HG02943 (cell line): ENCODE measurements around the gene LDHB.
"Not testable (repeated sequence)": the region's sequence is repeated elsewhere in the genome, so short reads cannot be mapped to it uniquely, and the experiment has no call there.

ENCODE experiments used
- ATAC-seq: cut with Tn5 transposase; IDR thresholded peaks from one replicate; pipeline ENCODE4 v1.9.1; 2021; ENCODE audit warnings: mild to moderate bottlenecking, low read depth, moderate library complexity; ENCODE audit not compliant: unreplicated experiment

The LDHB gene

GRCh38 chr12:21657326-21658077, at the start of gene LDHB:
Gene LDHB, minus strand, starts transcription at chr12:21657842. Its CDS starts 3,171 bp downstream, at chr12:21654671.
- peak; percentile 97 for ATAC-seq

DNA sequence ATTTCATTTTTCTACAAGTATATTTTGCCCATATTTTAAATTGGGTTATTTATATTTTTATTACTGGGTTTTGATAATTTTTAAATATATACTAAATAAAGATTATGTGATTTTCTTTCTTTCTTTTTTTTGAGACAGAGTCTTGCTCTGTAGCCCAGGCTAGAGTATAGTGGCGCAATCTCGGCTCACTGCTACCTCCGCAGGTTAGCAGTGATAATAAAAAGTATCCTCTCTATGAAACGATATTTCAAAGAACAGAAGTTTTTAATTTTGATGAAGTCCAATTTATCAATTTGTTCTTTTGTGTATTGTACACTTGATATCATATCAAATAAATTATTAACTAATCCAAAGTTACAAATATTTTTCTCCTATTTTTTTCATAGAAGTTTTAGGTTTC, 47.2 kb upstream of the LDHB start:
- no peak for ATAC-seq

DNA sequence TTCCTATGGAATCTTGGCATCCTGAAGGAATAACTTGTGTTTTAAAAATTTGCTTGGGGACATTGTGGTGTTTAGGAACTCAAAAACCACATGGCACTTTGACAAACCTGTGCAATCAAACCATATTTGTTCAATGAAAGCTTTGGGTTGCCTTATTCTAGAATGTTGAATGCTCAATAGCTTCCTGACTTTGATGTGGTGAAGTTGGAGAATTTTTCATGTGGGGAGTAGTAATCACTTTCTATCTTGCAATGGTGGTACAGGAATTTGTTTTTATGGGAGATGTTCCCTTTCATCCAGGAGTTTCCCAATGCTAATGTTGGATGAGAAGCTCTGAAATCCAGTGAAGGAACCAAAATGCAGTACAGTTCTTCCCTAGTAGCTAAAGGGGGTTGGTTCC, 42.2 kb upstream of the LDHB start:
- ATAC-seq: no peak

DNA sequence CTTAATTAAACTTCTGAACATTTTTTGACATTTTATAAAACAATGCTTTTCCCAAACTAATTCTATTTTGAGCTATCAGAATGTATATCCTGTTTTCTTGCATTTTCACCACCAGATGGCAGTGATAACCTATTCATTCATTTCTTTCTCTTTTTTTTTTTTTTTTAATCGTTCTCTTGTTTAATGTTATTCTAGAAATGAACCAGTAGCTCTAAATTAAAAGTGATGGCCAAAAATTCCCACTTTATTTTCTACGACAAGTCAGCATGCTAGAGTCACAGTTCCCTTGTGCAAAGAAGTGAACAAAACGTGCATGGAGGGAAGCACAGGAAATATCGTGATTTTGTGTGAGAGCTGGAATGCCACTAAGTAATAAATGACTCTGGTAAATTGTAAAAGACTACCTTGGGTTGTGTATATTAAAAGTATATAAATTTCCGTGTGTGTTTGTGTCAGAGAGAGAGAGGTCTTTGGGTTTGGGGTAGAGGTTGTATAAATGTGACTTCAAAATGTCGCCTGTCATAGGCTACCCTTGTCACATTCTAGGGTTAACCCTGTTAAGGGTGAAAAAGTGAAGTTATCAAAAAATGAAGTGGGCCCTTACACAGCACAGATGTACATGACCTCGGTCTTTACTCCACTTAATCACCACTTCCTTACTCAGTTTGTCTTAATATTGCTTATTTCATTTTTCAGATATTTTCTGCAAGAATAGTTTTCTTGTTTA, 40.4 kb upstream of the LDHB start:
- no peak for ATAC-seq

GRCh38 chr12:21696625-21697024, 39.0 kb upstream of the LDHB start:
- ATAC-seq: no peak

- no peak for ATAC-seq
Observed at GRCh38 chr12:21695986-21696385, 38.3 kb upstream of the LDHB start.

GRCh38 chr12:21694660-21695059, 37.0 kb upstream of the LDHB start:
- no peak for ATAC-seq

DNA sequence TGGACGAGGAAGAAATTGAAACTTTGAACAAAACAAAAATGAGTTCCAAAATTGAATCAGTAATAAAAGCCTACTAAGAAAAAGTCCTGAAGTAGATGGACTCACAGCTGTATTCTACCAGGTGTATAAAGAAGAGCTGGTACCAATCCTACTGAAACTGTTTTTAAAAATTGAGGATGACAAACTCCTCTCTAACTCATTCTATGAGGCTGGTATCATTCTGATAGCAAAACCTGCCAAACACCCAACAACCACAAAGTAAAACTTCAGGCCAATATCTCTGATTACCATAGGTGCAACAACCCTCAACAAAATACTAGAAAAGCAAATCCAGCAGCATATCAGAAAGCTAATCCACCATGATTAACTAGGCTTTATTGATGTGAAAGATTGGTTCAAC, 33.9 kb upstream of the LDHB start:
- no peak for ATAC-seq

DNA sequence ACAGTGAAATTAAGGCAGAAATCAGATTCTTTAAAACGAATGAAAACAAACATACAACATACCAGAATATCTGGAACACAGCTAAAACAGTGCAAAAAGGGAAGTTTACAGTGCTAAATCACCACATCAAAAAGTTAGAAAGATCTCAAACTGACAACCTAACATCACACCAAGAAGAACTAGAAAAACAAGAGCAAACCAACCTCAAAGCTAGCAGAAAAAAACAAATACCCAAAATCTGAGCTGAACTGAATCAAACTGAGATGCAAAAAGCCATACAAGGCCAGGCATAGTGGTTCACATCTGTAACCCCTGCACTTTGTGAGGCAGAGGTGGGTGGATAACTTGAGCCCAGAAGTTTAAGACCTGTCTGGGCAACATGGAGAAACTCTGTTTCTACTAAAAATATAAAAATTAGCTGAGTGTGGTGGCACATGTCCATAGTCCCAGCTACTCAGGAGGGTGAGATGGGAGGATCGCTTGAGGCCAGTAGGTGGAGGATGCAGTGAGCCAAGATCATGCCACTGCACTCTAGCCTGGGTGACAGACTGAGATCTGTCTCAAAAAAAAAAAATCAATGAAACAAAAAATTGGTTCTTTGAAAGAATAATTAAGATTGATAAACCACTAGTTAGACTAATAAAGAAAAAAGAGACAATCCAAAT, 33.2 kb upstream of the LDHB start:
- no peak for ATAC-seq

DNA sequence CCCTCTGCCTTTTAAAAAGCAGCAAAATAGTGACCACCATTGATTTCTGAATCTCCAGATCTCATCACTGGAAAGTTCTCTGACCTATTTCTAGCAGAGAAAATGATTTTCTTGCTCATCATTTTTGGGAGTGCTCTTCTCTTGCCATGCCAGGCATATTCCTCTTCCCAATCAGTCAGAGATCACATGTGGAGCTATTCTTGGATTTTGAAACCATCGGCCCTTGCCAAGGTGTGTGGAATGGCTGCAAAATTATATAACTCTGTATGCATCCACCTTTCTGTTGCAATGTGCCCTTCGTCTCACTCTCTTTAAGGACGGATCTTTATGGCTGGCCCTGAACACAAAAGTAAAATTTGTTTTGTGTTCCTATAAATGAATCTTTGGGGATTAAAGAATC, 25.5 kb upstream of the LDHB start:
- no peak for ATAC-seq

GRCh38 chr12:21678959-21679358, 21.3 kb upstream of the LDHB start:
- no peak for ATAC-seq

- no peak for ATAC-seq
Observed at GRCh38 chr12:21677622-21678277, 20.1 kb upstream of the LDHB start.

GRCh38 chr12:21677204-21677603, 19.6 kb upstream of the LDHB start:
- no peak for ATAC-seq

DNA sequence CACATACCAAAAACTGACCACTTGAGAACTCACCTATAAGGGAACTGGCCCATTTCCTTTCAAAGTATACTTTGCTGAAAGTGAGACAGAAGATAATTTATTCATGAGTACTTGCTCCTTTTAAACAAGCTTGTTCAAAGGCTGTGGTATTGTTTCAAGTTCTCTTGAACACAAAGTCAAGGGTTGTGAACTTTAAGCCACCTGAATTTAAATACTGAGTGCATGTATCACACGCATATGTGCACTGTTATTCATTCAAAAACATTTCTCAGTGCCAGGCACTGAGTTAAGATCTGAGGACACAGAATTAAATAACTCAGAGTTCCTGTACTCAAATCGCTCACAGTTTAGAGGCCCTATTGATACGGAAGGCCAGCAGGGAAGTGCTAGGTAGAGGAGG, 19.1 kb upstream of the LDHB start:
- ATAC-seq: no peak

- no peak for ATAC-seq
Observed at GRCh38 chr12:21675641-21676040, 18.0 kb upstream of the LDHB start.

- no peak for ATAC-seq
Observed at GRCh38 chr12:21675096-21675495, 17.5 kb upstream of the LDHB start.

- ATAC-seq: not testable (repeated sequence)
Observed at GRCh38 chr12:21673830-21674552, 16.3 kb upstream of the LDHB start.

GRCh38 chr12:21672146-21672545, 14.5 kb upstream of the LDHB start:
- no peak for ATAC-seq

- no peak for ATAC-seq
Observed at GRCh38 chr12:21666722-21667121, 9.1 kb upstream of the LDHB start.

GRCh38 chr12:21665816-21666215, 8.2 kb upstream of the LDHB start:
- no peak for ATAC-seq
